ENCODE measurements around the gene LOXL4. TPM values are rescaled to one million over a fixed set of nuclear protein-coding genes. Genes with fewer than 3 reads are reported as not detected.

LOXL4 gene
- total RNA-seq, 2 experiments from 2014 or later, result not detected

DNA sequence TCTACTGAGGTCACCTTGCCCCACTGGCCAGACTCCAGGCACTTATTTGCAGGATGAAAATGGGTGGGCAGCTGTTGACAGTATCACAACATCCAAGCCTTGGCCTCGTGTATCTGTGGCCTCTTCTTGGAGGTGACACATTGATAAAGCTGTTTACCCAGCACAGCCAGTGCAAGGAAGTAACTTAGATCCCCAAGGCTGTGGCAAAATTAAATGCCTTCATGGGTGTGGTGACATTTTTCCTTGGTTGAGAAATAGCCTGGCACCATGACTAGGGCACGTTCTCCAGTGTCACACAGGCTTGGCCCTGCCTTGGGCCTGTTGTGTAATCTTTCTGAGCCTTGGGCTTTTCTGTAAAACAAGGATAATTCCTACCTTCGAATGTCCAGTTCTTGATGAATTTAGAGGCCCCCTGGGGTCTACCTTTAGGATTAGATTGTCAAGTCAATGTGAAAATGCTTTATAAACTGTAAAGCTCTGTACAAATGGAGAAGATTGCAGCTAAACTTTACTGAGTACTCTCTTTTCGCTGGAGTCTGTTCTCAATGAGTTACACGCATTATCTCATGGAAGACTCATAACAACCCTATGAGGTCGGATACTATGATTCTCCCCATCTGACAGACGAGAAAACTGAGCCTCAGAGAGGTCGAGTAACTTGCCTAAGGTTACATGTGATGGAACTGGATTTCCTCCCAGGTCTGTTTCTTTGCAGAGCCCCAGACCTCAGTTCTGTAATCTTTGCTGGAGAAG lies 46.7 kb upstream of the LOXL4 start:
- ChIA-PET CTCF (ENCODE audit: unreplicated experiment) (interaction anchor here (1.0 kb wide), 1 partner anchor 16 kb away, joined by 3 read pairs; no protein-coding TSS in a partner anchor), POLR2A (interaction anchor here (1.1 kb wide), 1 partner anchor 147 kb away, joined by 4 read pairs; no protein-coding TSS in a partner anchor)
- BruUV-seq (replicated peaks), result no TSS peak
- no peaks in the 10 kb centered on the region for H3K36me3 ChIP-seq (ENCODE audit: insufficient read depth, low read length)
- no peaks in the 10 kb centered on the region for H3K9me3 ChIP-seq (ENCODE audit: low read length)
- H3K4me1 ChIP-seq (ENCODE audit: insufficient read depth, low read length, poor library complexity, severe bottlenecking), result no peaks in the 10 kb centered on the region
- no peaks in the 10 kb centered on the region for H4K20me1 ChIP-seq (ENCODE audit: insufficient read depth, low read length)
- no peak overlapping the region for H3K4me3 ChIP-seq (ENCODE audit: low read depth, low read length, poor library complexity, severe bottlenecking)
- no peak overlapping the region for H2AFZ ChIP-seq (ENCODE audit: low read length)
- intact Hi-C loops (cut with micrococcal nuclease; ENCODE audit: unreplicated experiment), result no loop called here
- no peak overlapping the region for H3K27ac ChIP-seq (ENCODE audit: low read depth, low read length, poor library complexity, severe bottlenecking)
- no peaks in the 10 kb centered on the region for H3K9me2 ChIP-seq (ENCODE audit: insufficient read depth, low read length)
- TF ChIP-seq EZH2phosphoT487 (IDR thresholded peaks at IDR 0.05; ENCODE audit: borderline replicate concordance, low read depth, low read length), result no peak
- TF ChIP-seq, protein P1, sequence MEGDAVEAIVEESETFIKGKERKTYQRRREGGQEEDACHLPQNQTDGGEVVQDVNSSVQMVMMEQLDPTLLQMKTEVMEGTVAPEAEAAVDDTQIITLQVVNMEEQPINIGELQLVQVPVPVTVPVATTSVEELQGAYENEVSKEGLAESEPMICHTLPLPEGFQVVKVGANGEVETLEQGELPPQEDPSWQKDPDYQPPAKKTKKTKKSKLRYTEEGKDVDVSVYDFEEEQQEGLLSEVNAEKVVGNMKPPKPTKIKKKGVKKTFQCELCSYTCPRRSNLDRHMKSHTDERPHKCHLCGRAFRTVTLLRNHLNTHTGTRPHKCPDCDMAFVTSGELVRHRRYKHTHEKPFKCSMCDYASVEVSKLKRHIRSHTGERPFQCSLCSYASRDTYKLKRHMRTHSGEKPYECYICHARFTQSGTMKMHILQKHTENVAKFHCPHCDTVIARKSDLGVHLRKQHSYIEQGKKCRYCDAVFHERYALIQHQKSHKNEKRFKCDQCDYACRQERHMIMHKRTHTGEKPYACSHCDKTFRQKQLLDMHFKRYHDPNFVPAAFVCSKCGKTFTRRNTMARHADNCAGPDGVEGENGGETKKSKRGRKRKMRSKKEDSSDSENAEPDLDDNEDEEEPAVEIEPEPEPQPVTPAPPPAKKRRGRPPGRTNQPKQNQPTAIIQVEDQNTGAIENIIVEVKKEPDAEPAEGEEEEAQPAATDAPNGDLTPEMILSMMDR (conservative IDR thresholded peaks at IDR 0.05; ENCODE audit: low read length), result no peak
- DNase-seq (ENCODE audit: low spot score), result no peak
- no peak overlapping the region for H3K4me2 ChIP-seq (ENCODE audit: low read length)
- no peaks in the 10 kb centered on the region for H3K79me2 ChIP-seq (ENCODE audit: insufficient read depth, low read depth, low read length)

GRCh38 chr10:98313598-98313997 lies 45.6 kb upstream of the LOXL4 start:
- no peaks in the 10 kb centered on the region for H3K9me2 ChIP-seq (ENCODE audit: insufficient read depth, low read length)
- no peak for DNase-seq (ENCODE audit: low spot score)
- H3K27ac ChIP-seq (ENCODE audit: low read depth, low read length, poor library complexity, severe bottlenecking), result no peak overlapping the region
- H3K4me1 ChIP-seq (ENCODE audit: insufficient read depth, low read length, poor library complexity, severe bottlenecking), result no peaks in the 10 kb centered on the region
- no peak overlapping the region for H2AFZ ChIP-seq (ENCODE audit: low read length)
- POLR2A ChIA-PET, result interaction anchor here (0.9 to 1.1 kb wide), 2 partner anchors 17 to 146 kb away, joined by 3 to 4 read pairs; no protein-coding TSS in a partner anchor
- intact Hi-C loops (cut with micrococcal nuclease; ENCODE audit: unreplicated experiment), result no loop called here
- H3K9me3 ChIP-seq (ENCODE audit: low read length), result no peaks in the 10 kb centered on the region
- no peaks in the 10 kb centered on the region for H3K36me3 ChIP-seq (ENCODE audit: insufficient read depth, low read length)
- BruUV-seq (replicated peaks), result no TSS peak
- H3K79me2 ChIP-seq (ENCODE audit: insufficient read depth, low read depth, low read length), result no peaks in the 10 kb centered on the region
- H3K4me3 ChIP-seq (ENCODE audit: low read depth, low read length, poor library complexity, severe bottlenecking), result no peak overlapping the region
- H3K4me2 ChIP-seq (ENCODE audit: low read length), result no peak overlapping the region
- CTCF ChIA-PET (ENCODE audit: unreplicated experiment), result interaction anchor here (0.8 kb wide), 1 partner anchor 116 kb away, joined by 4 read pairs; no protein-coding TSS in a partner anchor
- no peaks in the 10 kb centered on the region for H4K20me1 ChIP-seq (ENCODE audit: insufficient read depth, low read length)
- TF ChIP-seq EZH2phosphoT487 (IDR thresholded peaks at IDR 0.05; ENCODE audit: borderline replicate concordance, low read depth, low read length), result no peak
- TF ChIP-seq, protein P1 (conservative IDR thresholded peaks at IDR 0.05; ENCODE audit: low read length), result no peak

GRCh38 chr10:98312822-98313221 lies 44.8 kb upstream of the LOXL4 start:
- H3K36me3 ChIP-seq (ENCODE audit: insufficient read depth, low read length), result no peaks in the 10 kb centered on the region
- no peak overlapping the region for H3K4me3 ChIP-seq (ENCODE audit: low read depth, low read length, poor library complexity, severe bottlenecking)
- BruUV-seq (replicated peaks), result no TSS peak
- H3K27ac ChIP-seq (ENCODE audit: low read depth, low read length, poor library complexity, severe bottlenecking), result no peak overlapping the region
- no peaks in the 10 kb centered on the region for H3K9me2 ChIP-seq (ENCODE audit: insufficient read depth, low read length)
- ChIA-PET POLR2A (interaction anchor here (0.9 kb wide), 1 partner anchor 17 kb away, joined by 3 read pairs; no protein-coding TSS in a partner anchor), CTCF (ENCODE audit: unreplicated experiment) (interaction anchor here (0.8 kb wide), 1 partner anchor 117 kb away, joined by 4 read pairs; no protein-coding TSS in a partner anchor)
- DNase-seq (ENCODE audit: low spot score), result no peak
- H2AFZ ChIP-seq (ENCODE audit: low read length), result no peak overlapping the region
- no peak for TF ChIP-seq EZH2phosphoT487 (IDR thresholded peaks at IDR 0.05; ENCODE audit: borderline replicate concordance, low read depth, low read length)
- H3K79me2 ChIP-seq (ENCODE audit: insufficient read depth, low read depth, low read length), result no peaks in the 10 kb centered on the region
- no peaks in the 10 kb centered on the region for H3K9me3 ChIP-seq (ENCODE audit: low read length)
- H3K4me1 ChIP-seq (ENCODE audit: insufficient read depth, low read length, poor library complexity, severe bottlenecking), result no peaks in the 10 kb centered on the region
- H4K20me1 ChIP-seq (ENCODE audit: insufficient read depth, low read length), result no peaks in the 10 kb centered on the region
- intact Hi-C loops (cut with micrococcal nuclease; ENCODE audit: unreplicated experiment), result no loop called here
- no peak overlapping the region for H3K4me2 ChIP-seq (ENCODE audit: low read length)

Data from OCI-LY7 (cell line).